ENCODE data around the gene MLIP.

DNA sequence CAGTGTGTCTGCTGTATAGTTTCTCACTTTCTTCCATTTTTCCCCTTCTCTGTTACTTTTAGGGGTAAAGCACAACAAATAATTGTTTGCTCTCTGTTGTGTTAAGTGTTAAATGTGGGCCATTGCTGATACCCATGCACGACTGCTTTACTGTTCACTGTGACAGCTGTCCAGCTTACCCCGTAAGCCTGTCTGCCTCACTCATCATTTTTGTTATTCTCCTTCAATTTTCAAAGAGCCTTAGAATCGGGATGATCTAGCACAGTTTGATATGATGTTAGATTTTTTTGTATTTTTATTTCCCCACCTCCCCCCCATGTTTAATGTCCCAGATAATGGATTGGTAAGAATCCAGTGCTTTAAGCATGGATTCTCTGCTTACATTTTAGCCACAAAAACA, 41.2 kb upstream of the MLIP start:
- TF ChIP-seq, protein P1, sequence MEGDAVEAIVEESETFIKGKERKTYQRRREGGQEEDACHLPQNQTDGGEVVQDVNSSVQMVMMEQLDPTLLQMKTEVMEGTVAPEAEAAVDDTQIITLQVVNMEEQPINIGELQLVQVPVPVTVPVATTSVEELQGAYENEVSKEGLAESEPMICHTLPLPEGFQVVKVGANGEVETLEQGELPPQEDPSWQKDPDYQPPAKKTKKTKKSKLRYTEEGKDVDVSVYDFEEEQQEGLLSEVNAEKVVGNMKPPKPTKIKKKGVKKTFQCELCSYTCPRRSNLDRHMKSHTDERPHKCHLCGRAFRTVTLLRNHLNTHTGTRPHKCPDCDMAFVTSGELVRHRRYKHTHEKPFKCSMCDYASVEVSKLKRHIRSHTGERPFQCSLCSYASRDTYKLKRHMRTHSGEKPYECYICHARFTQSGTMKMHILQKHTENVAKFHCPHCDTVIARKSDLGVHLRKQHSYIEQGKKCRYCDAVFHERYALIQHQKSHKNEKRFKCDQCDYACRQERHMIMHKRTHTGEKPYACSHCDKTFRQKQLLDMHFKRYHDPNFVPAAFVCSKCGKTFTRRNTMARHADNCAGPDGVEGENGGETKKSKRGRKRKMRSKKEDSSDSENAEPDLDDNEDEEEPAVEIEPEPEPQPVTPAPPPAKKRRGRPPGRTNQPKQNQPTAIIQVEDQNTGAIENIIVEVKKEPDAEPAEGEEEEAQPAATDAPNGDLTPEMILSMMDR (IDR thresholded peaks at IDR 0.05; ENCODE audit: low read depth, low read length, missing input control) = no peak
- TF ChIP-seq SP1 (IDR thresholded peaks at IDR 0.05) (no peak), JUND (IDR thresholded peaks at IDR 0.05) (no peak), EGR1 (IDR thresholded peaks at IDR 0.05; ENCODE audit: low read depth in 2 of 2) (no peak), RAD21 (IDR thresholded peaks at IDR 0.05) (no peak)
- TF ChIP-seq, protein P2, sequence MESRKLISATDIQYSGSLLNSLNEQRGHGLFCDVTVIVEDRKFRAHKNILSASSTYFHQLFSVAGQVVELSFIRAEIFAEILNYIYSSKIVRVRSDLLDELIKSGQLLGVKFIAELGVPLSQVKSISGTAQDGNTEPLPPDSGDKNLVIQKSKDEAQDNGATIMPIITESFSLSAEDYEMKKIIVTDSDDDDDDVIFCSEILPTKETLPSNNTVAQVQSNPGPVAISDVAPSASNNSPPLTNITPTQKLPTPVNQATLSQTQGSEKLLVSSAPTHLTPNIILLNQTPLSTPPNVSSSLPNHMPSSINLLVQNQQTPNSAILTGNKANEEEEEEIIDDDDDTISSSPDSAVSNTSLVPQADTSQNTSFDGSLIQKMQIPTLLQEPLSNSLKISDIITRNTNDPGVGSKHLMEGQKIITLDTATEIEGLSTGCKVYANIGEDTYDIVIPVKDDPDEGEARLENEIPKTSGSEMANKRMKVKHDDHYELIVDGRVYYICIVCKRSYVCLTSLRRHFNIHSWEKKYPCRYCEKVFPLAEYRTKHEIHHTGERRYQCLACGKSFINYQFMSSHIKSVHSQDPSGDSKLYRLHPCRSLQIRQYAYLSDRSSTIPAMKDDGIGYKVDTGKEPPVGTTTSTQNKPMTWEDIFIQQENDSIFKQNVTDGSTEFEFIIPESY (IDR thresholded peaks at IDR 0.05) = no peak
